ENCODE results near the gene ST8SIA6. TPM values are rescaled to one million over a fixed set of nuclear protein-coding genes. Genes with fewer than 3 reads are reported as not detected.
"Not testable (repeated sequence)": the region's sequence is repeated elsewhere in the genome, so short reads cannot be mapped to it uniquely, and the experiment has no call there.

ST8SIA6 gene
- total RNA-seq, 1 experiment from 2014 or later, result not detected

DNA sequence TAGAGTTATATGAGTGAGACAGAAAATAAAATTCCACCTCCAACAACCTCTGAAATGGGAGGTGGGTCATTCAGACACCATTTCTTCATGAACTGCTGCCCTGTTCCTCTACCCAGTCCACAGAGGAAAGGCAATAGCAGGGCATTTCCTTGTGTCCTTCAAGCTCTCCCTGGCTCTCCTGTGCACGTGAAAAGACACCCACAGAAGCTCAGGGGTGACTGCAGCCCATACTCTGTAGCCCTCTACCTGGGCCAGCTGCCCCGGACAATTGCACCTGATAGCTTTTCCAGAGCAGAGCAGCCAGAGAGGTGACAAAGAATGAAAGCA, 10.0 kb downstream of the ST8SIA6 start:
- ATAC-seq, result no peak
- Histone ChIP-seq H3F3A (ENCODE audit: low read length, unreplicated experiment) (no peaks in the 10 kb centered on the region), H3K79me2 (ENCODE audit: low read length) (no peaks in the 10 kb centered on the region), H3K27ac (ENCODE audit: low read length) (no peak overlapping the region), H3K36me3 (ENCODE audit: low read depth, low read length) (no peaks in the 10 kb centered on the region), H3K27me3 (ENCODE audit: low read length) (no peaks in the 10 kb centered on the region), H3K9me3 (ENCODE audit: low read length) (no peaks in the 10 kb centered on the region), H4K20me1 (ENCODE audit: low read length) (no peaks in the 10 kb centered on the region), H3K4me1 (ENCODE audit: insufficient read depth, low read length) (no peaks in the 10 kb centered on the region), H3K4me2 (ENCODE audit: low read length) (no peak overlapping the region), H2AFZ (ENCODE audit: low read length) (no peak overlapping the region), H3K4me3 (ENCODE audit: low read length) (no peak overlapping the region), H3K9me2 (replicated peaks; ENCODE audit: low read length) (no peaks in the 10 kb centered on the region), H3K9ac (ENCODE audit: low read length) (no peak overlapping the region)
- intact Hi-C loops (cut with micrococcal nuclease), result no loop called here
- ChIA-PET POLR2A (ENCODE audit: unreplicated experiment) (no interaction called here), CTCF (no interaction called here)
- no peak for DNase-seq
- TF ChIP-seq EZH2 (IDR thresholded peaks at IDR 0.05; ENCODE audit: low read length, unreplicated experiment) (no peak), EZH2phosphoT487 (IDR thresholded peaks at IDR 0.05; ENCODE audit: borderline replicate concordance, low read length) (no peak)
- TF ChIP-seq, protein P1, sequence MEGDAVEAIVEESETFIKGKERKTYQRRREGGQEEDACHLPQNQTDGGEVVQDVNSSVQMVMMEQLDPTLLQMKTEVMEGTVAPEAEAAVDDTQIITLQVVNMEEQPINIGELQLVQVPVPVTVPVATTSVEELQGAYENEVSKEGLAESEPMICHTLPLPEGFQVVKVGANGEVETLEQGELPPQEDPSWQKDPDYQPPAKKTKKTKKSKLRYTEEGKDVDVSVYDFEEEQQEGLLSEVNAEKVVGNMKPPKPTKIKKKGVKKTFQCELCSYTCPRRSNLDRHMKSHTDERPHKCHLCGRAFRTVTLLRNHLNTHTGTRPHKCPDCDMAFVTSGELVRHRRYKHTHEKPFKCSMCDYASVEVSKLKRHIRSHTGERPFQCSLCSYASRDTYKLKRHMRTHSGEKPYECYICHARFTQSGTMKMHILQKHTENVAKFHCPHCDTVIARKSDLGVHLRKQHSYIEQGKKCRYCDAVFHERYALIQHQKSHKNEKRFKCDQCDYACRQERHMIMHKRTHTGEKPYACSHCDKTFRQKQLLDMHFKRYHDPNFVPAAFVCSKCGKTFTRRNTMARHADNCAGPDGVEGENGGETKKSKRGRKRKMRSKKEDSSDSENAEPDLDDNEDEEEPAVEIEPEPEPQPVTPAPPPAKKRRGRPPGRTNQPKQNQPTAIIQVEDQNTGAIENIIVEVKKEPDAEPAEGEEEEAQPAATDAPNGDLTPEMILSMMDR (conservative IDR thresholded peaks at IDR 0.05; ENCODE audit: low read depth, low read length), result no peak
- no TSS peak for BruUV-seq (replicated peaks)

DNA sequence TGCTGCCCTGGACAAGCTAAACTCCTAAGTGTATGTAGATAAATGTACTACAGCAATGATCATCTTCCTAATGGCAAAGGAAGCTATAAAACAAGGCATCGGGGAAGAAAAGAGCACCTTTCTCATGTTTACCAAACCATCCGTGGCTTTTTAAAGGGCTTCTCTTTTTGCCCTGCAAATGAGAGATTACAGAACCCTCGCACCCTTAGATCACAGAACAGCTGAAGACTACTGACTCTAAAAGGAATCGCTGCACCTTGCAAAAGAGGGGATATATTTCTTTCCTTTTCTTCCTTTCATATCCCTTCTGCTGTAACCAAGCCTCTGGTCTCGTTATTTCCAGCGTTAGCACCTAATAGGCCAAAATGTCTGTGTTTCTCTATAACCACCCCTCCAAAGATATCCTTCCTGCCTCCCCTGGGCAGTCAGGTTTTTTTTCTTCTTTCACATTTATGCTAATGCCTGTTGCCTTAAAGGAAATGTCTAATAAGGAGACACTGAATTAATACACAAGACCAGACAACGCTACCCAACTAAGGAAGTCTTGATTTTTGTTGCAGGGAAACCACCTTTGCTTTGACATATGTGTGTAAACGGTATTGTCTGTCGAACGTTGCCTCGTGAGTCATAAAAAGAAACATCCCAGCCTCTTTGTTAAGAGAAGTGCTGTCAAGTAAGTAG, 10.5 kb downstream of the ST8SIA6 start:
- DNase-seq (no peak), ATAC-seq (peak; percentile 35; the same call in 1 of the 2 replicates)

DNA sequence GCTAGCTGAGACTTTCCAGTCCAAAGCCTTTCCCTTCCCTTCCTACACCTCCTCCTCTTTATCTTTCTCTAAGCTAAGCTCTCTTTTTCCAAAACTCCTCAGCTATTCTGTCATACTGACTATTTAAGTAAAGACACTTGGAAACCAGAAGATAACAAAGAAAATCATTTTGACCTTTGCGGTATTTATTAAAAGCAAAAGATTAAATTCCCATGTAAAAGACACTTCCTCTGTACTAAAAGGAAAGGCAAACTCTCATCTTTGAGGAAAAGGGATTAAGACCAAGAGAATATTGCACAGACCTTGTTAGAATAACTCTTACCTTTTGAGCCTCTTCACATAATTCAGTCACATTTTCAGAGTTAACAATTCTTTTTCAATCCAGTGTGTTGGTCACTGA, 15.8 kb downstream of the ST8SIA6 start:
- H3K9me2 ChIP-seq (replicated peaks; ENCODE audit: low read length), result no peaks in the 10 kb centered on the region
- H4K20me1 ChIP-seq (ENCODE audit: low read length), result no peaks in the 10 kb centered on the region
- H3K27me3 ChIP-seq (ENCODE audit: low read length), result no peaks in the 10 kb centered on the region
- intact Hi-C loops (cut with micrococcal nuclease), result loop anchor here (10.0 kb wide), 1 partner anchor 156 kb away; no protein-coding TSS in a partner anchor
- ATAC-seq (no peak), DNase-seq (no peak)
- no peak overlapping the region for H3K4me2 ChIP-seq (ENCODE audit: low read length)
- no peak overlapping the region for H3K27ac ChIP-seq (ENCODE audit: low read length)
- TF ChIP-seq, protein P1 (conservative IDR thresholded peaks at IDR 0.05; ENCODE audit: low read depth, low read length), result no peak
- TF ChIP-seq EZH2 (IDR thresholded peaks at IDR 0.05; ENCODE audit: low read length, unreplicated experiment) (no peak), EZH2phosphoT487 (IDR thresholded peaks at IDR 0.05; ENCODE audit: borderline replicate concordance, low read length) (no peak)
- no peaks in the 10 kb centered on the region for H3F3A ChIP-seq (ENCODE audit: low read length, unreplicated experiment)
- H3K79me2 ChIP-seq (ENCODE audit: low read length), result no peaks in the 10 kb centered on the region
- H2AFZ ChIP-seq (ENCODE audit: low read length), result no peak overlapping the region
- H3K9me3 ChIP-seq (ENCODE audit: low read length), result no peaks in the 10 kb centered on the region
- no peak overlapping the region for H3K4me3 ChIP-seq (ENCODE audit: low read length)
- no TSS peak for BruUV-seq (replicated peaks)
- H3K36me3 ChIP-seq (ENCODE audit: low read depth, low read length), result no peaks in the 10 kb centered on the region
- ChIA-PET POLR2A (ENCODE audit: unreplicated experiment) (no interaction called here), CTCF (interaction anchor here (1.1 kb wide), 1 partner anchor 148 kb away, joined by 5 read pairs; no protein-coding TSS in a partner anchor)
- H3K4me1 ChIP-seq (ENCODE audit: insufficient read depth, low read length), result no peaks in the 10 kb centered on the region
- no peak overlapping the region for H3K9ac ChIP-seq (ENCODE audit: low read length)

More for the DNA sequence above, 10.5 kb downstream of the ST8SIA6 start:
- Histone ChIP-seq H3K9ac (ENCODE audit: low read length) (no peak overlapping the region), H3K4me3 (ENCODE audit: low read length) (no peak overlapping the region), H3K27me3 (ENCODE audit: low read length) (no peaks in the 10 kb centered on the region), H3K4me1 (ENCODE audit: insufficient read depth, low read length) (no peaks in the 10 kb centered on the region), H4K20me1 (ENCODE audit: low read length) (no peaks in the 10 kb centered on the region), H3K27ac (ENCODE audit: low read length) (no peak overlapping the region), H3K79me2 (ENCODE audit: low read length) (no peaks in the 10 kb centered on the region), H3K4me2 (ENCODE audit: low read length) (0 out of 2 replicates have a peak overlapping the region, but pooled peaks have one; percentile 4), H2AFZ (ENCODE audit: low read length) (peak overlapping the region; percentile 46; the same call in 1 of the 2 replicates), H3K36me3 (ENCODE audit: low read depth, low read length) (no peaks in the 10 kb centered on the region), H3K9me2 (replicated peaks; ENCODE audit: low read length) (no peaks in the 10 kb centered on the region), H3K9me3 (ENCODE audit: low read length) (no peaks in the 10 kb centered on the region), H3F3A (ENCODE audit: low read length, unreplicated experiment) (no peaks in the 10 kb centered on the region)
- no TSS peak for BruUV-seq (replicated peaks)
- ChIA-PET CTCF (no interaction called here), POLR2A (ENCODE audit: unreplicated experiment) (no interaction called here)
- intact Hi-C loops (cut with micrococcal nuclease), result no loop called here
- no peak for TF ChIP-seq EZH2phosphoT487 (IDR thresholded peaks at IDR 0.05; ENCODE audit: borderline replicate concordance, low read length)
- TF ChIP-seq, protein P1 (conservative IDR thresholded peaks at IDR 0.05; ENCODE audit: low read depth, low read length), result no peak
- no peak for TF ChIP-seq EZH2 (IDR thresholded peaks at IDR 0.05; ENCODE audit: low read length, unreplicated experiment)

DNA sequence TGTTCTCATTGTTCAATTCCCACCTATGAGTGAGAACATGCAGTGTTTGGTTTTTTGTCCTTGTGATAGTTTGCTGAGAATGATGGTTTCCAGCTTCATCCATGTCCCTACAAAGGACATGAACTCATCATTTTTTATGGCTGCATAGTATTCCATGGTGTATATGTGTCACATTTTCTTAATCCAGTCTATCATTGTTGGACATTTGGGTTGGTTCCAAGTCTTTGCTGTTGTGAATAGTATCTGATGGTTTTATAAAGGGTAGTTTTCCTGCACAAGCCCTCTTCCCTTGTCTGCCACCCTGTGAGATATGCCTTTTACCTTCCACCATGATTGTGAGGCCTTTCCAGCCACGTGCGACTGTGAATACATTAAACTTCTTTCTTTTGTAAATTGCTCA, 17.8 kb downstream of the ST8SIA6 start:
- intact Hi-C loops (cut with micrococcal nuclease), result loop anchor here (10.0 kb wide), 1 partner anchor 158 kb away; no protein-coding TSS in a partner anchor

More for the DNA sequence above, 17.8 kb downstream of the ST8SIA6 start:
- H3K9ac ChIP-seq (ENCODE audit: low read length); H3K4me3 ChIP-seq (ENCODE audit: low read length); BruUV-seq (replicated peaks); H2AFZ ChIP-seq (ENCODE audit: low read length); CTCF ChIA-PET; H3K9me3 ChIP-seq (ENCODE audit: low read length); POLR2A ChIA-PET (ENCODE audit: unreplicated experiment); H3K9me2 ChIP-seq (replicated peaks; ENCODE audit: low read length); H3K4me1 ChIP-seq (ENCODE audit: insufficient read depth, low read length); H3K27ac ChIP-seq (ENCODE audit: low read length); H3K27me3 ChIP-seq (ENCODE audit: low read length); H3K36me3 ChIP-seq (ENCODE audit: low read depth, low read length); H4K20me1 ChIP-seq (ENCODE audit: low read length); H3K4me2 ChIP-seq (ENCODE audit: low read length); H3F3A ChIP-seq (ENCODE audit: low read length, unreplicated experiment); H3K79me2 ChIP-seq (ENCODE audit: low read length); DNase-seq; ATAC-seq: not testable (repeated sequence)
